NCI-H1436 treated with DMSO at 0.1 percent for 48 hours (cell line): ENCODE results near the gene LRRN2.
"Not testable (repeated sequence)": the region's sequence is repeated elsewhere in the genome, so short reads cannot be mapped to it uniquely, and the experiment has no call there.

Source experiments
- DNase-seq: peaks from one replicate; lab custom pipeline; 2025; lab: John Stamatoyannopoulos, UW

Gene LRRN2

DNA sequence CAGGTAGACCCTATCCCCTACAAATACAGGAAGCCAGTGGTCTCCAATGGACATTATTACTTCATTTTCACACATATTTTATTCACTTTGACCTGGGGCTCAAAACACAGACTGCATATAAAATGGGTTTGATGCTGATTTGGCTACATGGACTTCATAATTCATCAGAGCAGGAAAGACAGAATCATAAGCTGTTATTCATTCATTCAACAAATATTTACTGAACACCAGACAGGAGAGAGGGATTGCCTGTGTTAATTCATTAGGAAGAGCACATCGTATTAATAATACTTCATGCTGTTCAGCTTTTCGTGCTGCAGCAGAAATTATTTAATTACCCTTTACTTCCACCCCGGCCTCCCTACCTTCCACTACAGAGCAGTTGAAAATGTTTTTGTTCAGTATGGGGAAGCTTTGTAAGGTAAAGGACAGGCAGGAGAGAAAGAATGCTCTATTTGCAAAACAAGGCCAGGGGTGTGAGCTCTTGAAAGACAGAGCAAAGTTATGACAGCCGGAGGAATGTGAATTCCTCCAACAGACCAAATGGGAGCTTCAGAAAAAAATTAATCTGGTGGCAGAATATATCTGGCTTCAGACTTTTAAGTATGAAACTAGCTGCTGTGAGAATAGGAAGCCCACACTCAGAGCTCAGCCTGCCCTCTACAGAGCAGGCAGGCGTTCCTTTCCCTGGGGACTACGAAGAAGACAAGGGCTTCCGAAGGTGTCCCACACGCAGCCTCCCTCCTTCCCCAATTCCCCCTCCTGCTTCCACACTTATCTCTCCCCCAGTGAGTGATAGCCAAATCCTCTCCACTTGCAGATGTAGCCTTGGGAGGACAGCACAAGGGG, 111.3 kb downstream of the LRRN2 start:
- no peak for DNase-seq

DNA sequence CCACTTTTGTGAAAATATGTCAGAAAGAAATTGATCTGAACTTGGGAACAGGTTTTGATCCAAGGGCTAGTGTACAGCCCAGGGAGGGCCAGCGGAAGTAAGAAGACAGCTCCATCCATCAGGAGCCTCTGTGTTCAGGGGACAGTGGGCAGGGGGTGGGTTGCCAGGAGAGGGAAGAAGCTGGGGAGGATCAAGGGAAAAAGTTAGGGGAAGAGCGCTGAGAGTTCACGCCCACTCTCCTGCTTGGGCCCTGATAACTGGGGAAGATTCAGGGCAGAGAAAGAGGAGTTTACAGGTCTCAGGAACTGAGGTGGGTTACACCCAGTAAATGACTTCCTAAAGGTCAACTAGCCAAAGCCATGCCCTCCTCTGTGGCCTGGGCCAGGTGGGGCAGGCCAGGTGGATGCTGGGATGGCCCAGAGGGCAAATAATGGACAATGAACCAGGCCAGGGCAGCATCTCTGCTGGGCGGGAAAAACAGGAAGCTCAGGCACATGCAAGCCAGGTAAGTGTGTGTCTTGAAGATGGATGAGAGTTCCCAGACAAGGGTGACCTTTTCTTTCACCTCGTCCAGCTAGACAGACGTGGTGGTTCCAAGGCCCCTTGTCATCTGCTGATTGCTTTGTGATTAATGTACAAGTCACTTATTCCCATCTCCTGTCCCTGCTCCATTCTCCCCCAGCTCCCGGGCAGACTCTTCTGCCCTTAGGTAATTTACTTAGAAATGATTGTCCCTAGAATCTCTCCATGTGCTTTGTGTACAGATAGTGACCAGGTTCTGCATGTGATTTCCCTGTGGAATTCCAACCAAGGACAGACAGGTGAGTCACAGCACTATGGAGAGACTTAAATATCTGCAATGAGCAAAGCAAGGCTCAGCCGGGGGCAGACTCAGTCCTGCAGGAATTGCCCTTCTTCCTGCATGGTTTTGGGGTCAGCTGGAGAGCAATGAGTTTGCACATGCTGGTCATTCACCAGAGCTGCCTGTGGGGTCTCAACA, 112.3 kb downstream of the LRRN2 start:
- no peak for DNase-seq

DNA sequence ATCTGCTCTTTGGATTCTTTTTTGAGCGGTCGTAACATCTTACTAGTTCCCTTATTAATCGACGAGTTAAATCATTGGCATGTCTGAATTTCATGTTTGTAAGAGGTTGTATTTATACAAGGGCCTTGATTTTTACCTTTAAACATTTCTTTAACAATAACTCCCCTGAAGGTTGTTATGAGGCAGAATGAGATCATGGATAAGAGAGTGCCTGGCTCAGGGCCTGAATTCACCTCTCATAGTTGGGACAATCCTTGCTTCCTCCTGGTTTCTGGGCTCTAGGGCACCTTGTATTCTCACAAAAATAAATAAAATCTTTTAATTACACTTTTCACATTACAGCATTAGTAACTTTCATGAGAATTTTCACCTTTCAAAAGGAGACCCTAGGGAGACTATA, 113.9 kb downstream of the LRRN2 start:
- no peak for DNase-seq

DNA sequence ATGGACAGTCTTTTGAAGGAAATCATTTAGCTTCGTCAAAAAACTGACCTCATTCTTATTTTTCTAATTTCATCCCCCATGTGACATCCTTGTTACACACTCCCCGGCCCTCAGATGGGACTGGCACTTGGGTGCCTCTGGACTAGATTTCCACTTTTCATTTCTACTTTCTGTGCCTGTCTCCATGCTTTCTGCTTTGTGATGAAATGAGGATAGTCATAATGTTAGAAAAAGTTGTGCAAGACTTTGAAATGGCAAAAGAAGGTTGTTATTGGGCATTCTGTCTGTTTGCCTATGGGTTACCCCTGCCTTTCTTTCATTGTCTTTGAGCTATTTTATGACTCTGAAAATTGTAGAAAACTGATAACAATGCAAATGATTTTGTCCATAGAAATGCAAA, 114.4 kb downstream of the LRRN2 start:
- DNase-seq: no peak

DNA sequence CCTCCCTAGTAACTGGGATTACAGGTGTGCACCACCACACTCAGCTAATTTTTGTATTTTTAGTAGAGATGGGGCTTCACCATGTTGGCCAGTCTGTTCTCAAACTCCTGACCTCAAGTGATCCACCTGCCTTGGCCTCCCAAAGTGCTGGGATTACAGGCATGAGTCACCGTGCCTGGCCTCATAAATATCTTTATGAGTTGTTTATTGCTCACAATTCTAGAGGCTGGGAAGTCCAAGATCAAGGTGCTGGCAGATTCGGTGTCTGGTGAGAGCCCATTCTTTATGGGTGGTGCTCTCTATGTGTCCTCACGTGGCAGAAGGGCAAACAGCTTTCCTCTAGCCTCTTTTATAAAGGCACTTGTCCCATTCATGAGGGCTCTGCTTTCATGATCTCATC, 115.5 kb downstream of the LRRN2 start:
- DNase-seq: not testable (repeated sequence)

DNA sequence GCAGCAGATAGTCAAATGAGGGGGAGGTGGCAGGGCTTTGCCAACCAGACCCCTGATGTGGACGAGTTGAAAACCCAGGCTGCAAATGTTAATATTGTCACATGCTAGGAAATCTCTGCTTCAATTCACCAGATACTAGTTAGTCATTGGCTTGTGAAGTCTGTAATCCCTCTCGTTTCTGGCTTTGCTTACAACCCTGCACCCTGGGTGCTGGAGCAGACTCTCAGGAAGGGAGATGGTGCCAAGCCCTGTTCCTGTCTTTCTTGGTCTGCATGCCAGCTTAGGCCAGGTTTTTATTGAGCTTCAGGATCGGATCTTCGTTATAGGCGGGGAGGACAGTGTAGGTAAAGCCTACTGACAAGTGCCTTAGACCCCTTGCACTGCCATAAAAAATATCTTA, 116.1 kb downstream of the LRRN2 start:
- no peak for DNase-seq

DNA sequence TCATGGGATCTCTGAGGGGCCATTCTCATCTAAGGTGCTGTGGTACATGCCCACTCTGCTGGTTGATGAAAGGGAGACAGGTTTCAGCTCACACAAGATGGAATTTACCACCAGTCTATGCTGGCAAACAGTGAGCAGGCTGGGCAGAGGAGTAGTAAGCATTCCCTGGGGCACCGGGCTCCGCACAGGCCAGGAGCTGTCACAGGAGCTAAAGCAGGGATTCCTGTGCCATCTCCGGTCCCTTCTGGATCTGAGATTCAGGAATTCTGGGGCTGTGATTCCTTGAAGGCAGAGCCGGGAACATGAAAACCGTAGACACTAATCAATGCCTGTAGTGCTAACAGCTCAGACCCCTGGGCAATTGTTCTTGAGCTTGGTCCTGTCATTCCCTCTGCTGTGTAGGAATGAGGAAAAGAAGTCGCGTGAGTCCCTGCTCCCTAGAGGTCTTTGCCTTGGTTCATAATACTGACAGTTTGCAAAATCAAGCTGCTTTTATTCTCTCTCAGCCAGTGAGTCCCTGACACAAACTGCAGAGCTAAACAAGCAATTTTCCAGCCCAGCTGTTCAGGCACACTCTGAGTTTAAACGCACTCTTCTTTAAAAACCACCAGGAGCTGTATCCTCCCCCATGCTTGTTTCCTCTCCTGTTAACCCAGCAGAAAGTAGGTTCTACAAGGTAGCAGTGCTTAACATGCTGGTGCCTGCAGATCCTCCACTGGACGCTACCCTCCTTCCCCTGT, 116.8 kb downstream of the LRRN2 start:
- DNase-seq: no peak
